A673 (cell line): ENCODE results near the gene AGBL4. TPM values are rescaled to one million over a fixed set of nuclear protein-coding genes. Genes with fewer than 3 reads are reported as not detected.

Experiments used
- BruUV-seq: library from RNA; stranded (reverse); fragments of 400-500 nt; replicated peaks from 2 replicates; lab custom pipeline; 2021; lab: Mats Ljungman, UMichigan
- CTCF ChIA-PET: fragments of 300-600 bp; sonication (Branson Sonifier 250); formaldehyde crosslinking; loops from one replicate; lab custom pipeline; 2022; ENCODE audit warnings: antibody characterized with exemption; lab: Charles Lee
- POLR2A ChIA-PET: fragments of 300-600 bp; sonication (Branson Sonifier 250); formaldehyde crosslinking; loops from one replicate; lab custom pipeline; 2022; ENCODE audit warnings: antibody characterized with exemption; ENCODE audit not compliant: low non-redundant PET; lab: Charles Lee
- DNase-seq: peaks from one replicate; pipeline ENCODE4 v3.0.0-alpha.2; 2015; ENCODE audit warnings: low spot score
- H3K27ac ChIP-seq: fragments of 200-600 bp; sonication (generic); 2 replicates; pipeline ENCODE4 v1.5.1; 2016; ENCODE audit warnings: mixed run types, low read depth, mild to moderate bottlenecking, mixed read lengths, antibody characterized with exemption, low read length; ENCODE audit not compliant: poor library complexity, severe bottlenecking
- H3K27me3 ChIP-seq: fragments of 200-600 bp; sonication (generic); replicated peaks from 2 replicates; pipeline ENCODE4 v1.6.1; 2017; ENCODE audit warnings: mixed run types, low read depth, mild to moderate bottlenecking, mixed read lengths, antibody characterized with exemption, low read length; ENCODE audit not compliant: insufficient read depth, poor library complexity
- H3K36me3 ChIP-seq: fragments of 200-600 bp; sonication (generic); 2 replicates; pipeline ENCODE4 v1.6.1; 2016; ENCODE audit warnings: mixed run types, mild to moderate bottlenecking, mixed read lengths, antibody characterized with exemption, low read length; ENCODE audit not compliant: insufficient read depth, poor library complexity, severe bottlenecking
- H3K4me1 ChIP-seq: fragments of 200-600 bp; sonication (generic); 2 replicates; pipeline ENCODE4 v1.6.1; 2017; ENCODE audit warnings: mixed run types, mild to moderate bottlenecking, mixed read lengths, antibody characterized with exemption, low read length; ENCODE audit not compliant: insufficient read depth, poor library complexity, severe bottlenecking
- H3K4me3 ChIP-seq: fragments of 200-600 bp; sonication (generic); 2 replicates; pipeline ENCODE4 v1.5.1; 2016; ENCODE audit warnings: low read depth, mixed run types, mild to moderate bottlenecking, mixed read lengths, low read length; ENCODE audit not compliant: poor library complexity, severe bottlenecking
- H3K9me3 ChIP-seq: fragments of 200-600 bp; sonication (generic); 2 replicates; pipeline ENCODE4 v1.6.1; 2016; ENCODE audit warnings: mixed run types, low read depth, mild to moderate bottlenecking, mixed read lengths, antibody characterized with exemption, low read length; ENCODE audit not compliant: poor library complexity, severe bottlenecking
- CTCF ChIP-seq: fragments of 300-800, 200-600 bp; sonication (generic); conservative IDR thresholded peaks from 2 replicates; pipeline ENCODE4 v1.5.1; 2017; ENCODE audit warnings: low read depth, mild to moderate bottlenecking, antibody characterized with exemption, low read length, moderate library complexity, mixed read lengths
- EZH2 ChIP-seq: fragments of 200-600 bp; sonication (generic); IDR thresholded peaks from 2 replicates; pipeline ENCODE4 v1.6.1; 2017; ENCODE audit warnings: borderline replicate concordance, low read depth, mild to moderate bottlenecking, mixed read lengths, antibody characterized with exemption, low read length; ENCODE audit not compliant: poor library complexity, severe bottlenecking
- intact Hi-C: fragments of 100-400 bp; cut with micrococcal nuclease; formaldehyde crosslinking; loops from one replicate; pipeline ENCODE4 v1.10.0; 2022; ENCODE audit not compliant: unreplicated experiment
- total RNA-seq: library from RNA; stranded (reverse); gene quantifications from 2 replicates; pipeline ENCODE4 v1.2.3, GENCODE V29; 2021

Gene AGBL4
- total RNA-seq, 1 experiment from 2014 or later, result 0.32 TPM

- ChIA-PET POLR2A (no interaction called here), CTCF (no interaction called here)
- peak; percentile 24 for DNase-seq
- no peak for TF ChIP-seq EZH2
- peak; percentile 45 for TF ChIP-seq CTCF
- Histone ChIP-seq H3K36me3 (no peaks in the 10 kb centered on the region), H3K9me3 (no peaks in the 10 kb centered on the region), H3K4me3 (no peak overlapping the region), H3K27ac (no peak overlapping the region), H3K27me3 (no peaks in the 10 kb centered on the region), H3K4me1 (no peaks in the 10 kb centered on the region)
- intact Hi-C loops, result no loop called here
- BruUV-seq, result no TSS peak
These were observed 1471.3 kb downstream of the AGBL4 start for GRCh38 chr1:48552420-48552819.

- ChIA-PET POLR2A (no interaction called here), CTCF (no interaction called here)
- BruUV-seq, result no TSS peak
- intact Hi-C loops, result no loop called here
- no peak for DNase-seq
- H3K36me3 ChIP-seq, result no peaks in the 10 kb centered on the region
- H3K27me3 ChIP-seq, result no peaks in the 10 kb centered on the region
- no peak overlapping the region for H3K4me3 ChIP-seq
- TF ChIP-seq EZH2 (no peak), CTCF (no peak)
- H3K9me3 ChIP-seq, result no peaks in the 10 kb centered on the region
- H3K4me1 ChIP-seq, result no peaks in the 10 kb centered on the region
- H3K27ac ChIP-seq, result no peak overlapping the region
These were observed 1474.8 kb downstream of the AGBL4 start for GRCh38 chr1:48548985-48549384.

DNA sequence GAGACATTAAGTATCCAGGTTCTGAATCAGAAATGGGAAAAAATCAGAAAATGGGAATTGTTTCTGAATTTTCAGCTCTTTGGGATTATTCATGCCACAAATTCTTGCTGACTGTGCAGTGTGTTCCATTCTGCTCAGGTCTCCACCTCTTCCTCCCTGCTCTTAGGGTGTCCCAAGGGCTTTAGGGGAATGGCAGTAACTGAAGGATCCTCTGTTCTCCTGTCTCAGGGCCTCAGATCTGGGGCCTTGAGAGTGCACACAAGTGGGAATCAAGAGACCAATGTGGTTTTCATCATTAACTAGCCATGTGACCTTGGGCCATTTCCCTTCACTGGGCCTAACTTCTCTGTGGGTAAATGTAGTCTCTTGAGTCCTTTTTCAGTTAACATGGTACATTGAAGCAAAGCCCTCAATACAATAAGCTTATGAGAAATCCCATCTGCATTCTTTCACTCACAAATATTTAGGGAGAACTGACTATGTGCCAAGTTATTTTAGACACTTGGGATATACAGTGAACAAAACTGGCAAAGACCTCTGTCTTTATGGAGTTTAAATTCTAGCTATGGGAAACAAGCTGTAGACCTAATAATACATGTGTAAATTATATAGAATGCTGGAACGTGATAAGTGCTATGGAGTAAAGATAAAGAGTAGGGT lies 1476.1 kb downstream of the AGBL4 start:
- DNase-seq, result no peak
- CTCF ChIA-PET, result no interaction called here
- BruUV-seq, result no TSS peak

More for the DNA sequence above, 1476.1 kb downstream of the AGBL4 start:
- H3K9me3 ChIP-seq, result no peaks in the 10 kb centered on the region
- H3K4me3 ChIP-seq, result no peak overlapping the region
- intact Hi-C loops, result no loop called here
- H3K4me1 ChIP-seq, result no peaks in the 10 kb centered on the region
- POLR2A ChIA-PET, result no interaction called here
- TF ChIP-seq EZH2, result no peak
- no peak for TF ChIP-seq CTCF
- no peak overlapping the region for H3K27ac ChIP-seq
- H3K36me3 ChIP-seq, result no peaks in the 10 kb centered on the region
- no peaks in the 10 kb centered on the region for H3K27me3 ChIP-seq
